CD4-positive, alpha-beta memory T cell (primary cell): Measurements from ENCODE around the gene PRR23E. TPM values are rescaled to one million over a fixed set of nuclear protein-coding genes. Genes with fewer than 3 reads are reported as not detected.

ENCODE experiments used
- CTCF ChIA-PET: fragments of 350-600 bp; sonication (Branson Sonifier 250); formaldehyde crosslinking; loops from one replicate; lab custom pipeline; 2021; ENCODE audit warnings: inconsistent platforms; ENCODE audit not compliant: partially characterized antibody; lab: Charles Lee
- POLR2A ChIA-PET: fragments of 350-600 bp; sonication (Branson Sonifier 250); formaldehyde crosslinking; loops from one replicate; lab custom pipeline; 2021; ENCODE audit not compliant: partially characterized antibody; lab: Charles Lee
- DNase-seq, 5 donors: peaks; one replicate each; pipeline versions ENCODE4 v3.0.0 to v3.0.0-alpha.2; 2020 to 2022; ENCODE audit warnings: mixed read lengths in 1 of 5
- H3K27ac ChIP-seq: one replicate; pipeline ENCODE4 v1.7.0; 2013; ENCODE audit warnings: low read depth, low read length
- H3K27me3 ChIP-seq: 2 replicates; pipeline ENCODE4 v1.7.0; 2013; ENCODE audit warnings: mild to moderate bottlenecking, low read length, moderate library complexity; ENCODE audit not compliant: insufficient read depth
- H3K36me3 ChIP-seq: 2 replicates; pipeline ENCODE4 v1.7.0; 2013; ENCODE audit warnings: mild to moderate bottlenecking, low read length, moderate library complexity; ENCODE audit not compliant: insufficient read depth
- H3K4me1 ChIP-seq: 2 replicates; pipeline ENCODE4 v1.7.0; 2013; ENCODE audit warnings: mild to moderate bottlenecking, low read length, moderate library complexity; ENCODE audit not compliant: insufficient read depth
- H3K4me3 ChIP-seq, 2 donors: one replicate each; pipeline ENCODE4 v1.7.0; 2013; ENCODE audit warnings: low read length in 2 of 2, mild to moderate bottlenecking in 1 of 2
- H3K9me3 ChIP-seq, 2 donors: one replicate each; pipeline ENCODE4 v1.7.0; 2013; ENCODE audit warnings: low read length in 2 of 2, control low read depth in 1 of 2; ENCODE audit not compliant: control insufficient read depth in 1 of 2
- H3K27ac Mint-ChIP-seq, 7 donors: one replicate each; pipeline ENCODE4 v1.8.0; 2020 to 2021; ENCODE audit warnings: mixed read lengths in 7 of 7, mild to moderate bottlenecking in 6 of 7, inconsistent platforms in 3 of 7, moderate library complexity in 3 of 7
- H3K27me3 Mint-ChIP-seq, 2 donors: one replicate each; pipeline ENCODE4 v1.8.0; 2020 to 2021; ENCODE audit warnings: mixed read lengths in 2 of 2
- H3K36me3 Mint-ChIP-seq, 2 donors: one replicate each; pipeline ENCODE4 v1.8.0; 2020 to 2021; ENCODE audit warnings: mixed read lengths in 2 of 2, inconsistent platforms in 1 of 2, mild to moderate bottlenecking in 1 of 2
- H3K4me1 Mint-ChIP-seq, 4 donors: one replicate each; pipeline ENCODE4 v1.8.0; 2020 to 2021; ENCODE audit warnings: mixed read lengths in 4 of 4, mild to moderate bottlenecking in 1 of 4
- H3K4me3 Mint-ChIP-seq, 8 donors: one replicate each; pipeline ENCODE4 v1.8.0; 2020 to 2021; ENCODE audit warnings: mixed read lengths in 8 of 8, mild to moderate bottlenecking in 7 of 8, moderate library complexity in 6 of 8, inconsistent platforms in 3 of 8
- H3K9me3 Mint-ChIP-seq, 8 donors: one replicate each; pipeline ENCODE4 v1.8.0; 2020 to 2021; ENCODE audit warnings: mixed read lengths in 8 of 8, mild to moderate bottlenecking in 5 of 8, inconsistent platforms in 3 of 8, moderate library complexity in 1 of 8
- intact Hi-C: fragments of 100-400 bp; cut with micrococcal nuclease; formaldehyde crosslinking; loops from one replicate; pipeline ENCODE4 v1.15.1; 2023
- polyA plus RNA-seq, 2 donors: library from polyadenylated mRNA; unstranded; fragments of 300-500 nt; fragmentation: Illumina TruSeq; gene quantifications; one replicate each; pipeline ENCODE4 v1.2.3, GENCODE V29; 2021
- total RNA-seq, 2 experiments: library from RNA; stranded (reverse); gene quantifications; one replicate each; pipeline ENCODE4 v1.2.3, GENCODE V29; 2021

The PRR23E gene
- total and polyA plus RNA-seq, 4 experiments from 2014 or later = not detected

DNA sequence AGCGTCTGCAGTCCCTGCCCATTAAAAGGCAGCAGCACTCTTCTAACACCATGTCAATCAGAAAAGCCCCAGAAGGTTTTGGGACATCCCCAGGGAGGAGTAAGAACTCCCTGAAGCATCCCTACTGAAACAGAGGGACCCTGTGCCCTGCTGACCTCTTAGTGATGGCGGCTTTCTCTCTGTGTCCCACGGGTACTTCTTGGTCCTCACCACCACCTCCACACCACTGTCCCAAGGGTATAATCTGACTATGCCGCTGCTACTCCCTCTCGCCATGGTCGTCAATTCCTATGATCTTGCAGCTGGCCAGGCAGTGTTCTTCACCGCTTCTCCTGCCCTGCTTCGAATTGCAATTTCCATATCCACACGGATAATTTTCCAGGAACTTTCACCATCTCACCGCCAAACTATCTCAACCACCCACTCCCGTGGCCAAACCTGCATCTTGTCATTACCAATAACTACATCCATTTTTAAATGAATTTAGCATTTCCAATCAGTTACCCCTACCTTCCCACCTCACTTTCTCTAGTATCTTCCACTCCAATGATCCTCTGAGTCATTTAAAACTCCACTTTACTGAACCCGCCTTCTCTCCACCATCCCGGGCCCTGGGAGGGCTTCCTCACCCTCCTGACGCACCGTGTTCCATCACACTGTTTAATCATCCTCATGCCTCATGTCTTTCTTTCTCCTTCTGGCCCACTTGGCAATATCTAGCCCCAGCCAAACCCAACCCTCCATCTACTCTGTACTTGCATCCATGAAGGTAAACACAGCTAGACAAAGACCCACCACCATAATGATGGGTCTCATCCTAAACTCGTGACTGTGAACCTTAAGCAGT is 23.7 kb downstream of the PRR23E start:
- intact Hi-C loops = no loop called here
- DNase-seq = no peak
- Histone ChIP-seq H3K4me1 (no peaks in the 10 kb centered on the region), H3K9me3 (no peaks in the 10 kb centered on the region), H3K36me3 (no peaks in the 10 kb centered on the region), H3K4me3 (no peak overlapping the region), H3K27me3 (no peaks in the 10 kb centered on the region), H3K27ac (no peak overlapping the region)
- POLR2A ChIA-PET = no interaction called here
- no peak overlapping the region for H3K4me3 Mint-ChIP-seq
- H3K4me1 Mint-ChIP-seq = peaks cover 0 to 4% (median 2%) of the 10 kb centered on the region in 4 donors
- H3K9me3 Mint-ChIP-seq = peaks cover 0 to 2% (median 0%) of the 10 kb centered on the region in 8 donors
- peaks cover 12 to 18% of the 10 kb centered on the region in 2 donors for H3K27me3 Mint-ChIP-seq
- CTCF ChIA-PET = no interaction called here
- H3K27ac Mint-ChIP-seq = no peak overlapping the region
- no peaks in the 10 kb centered on the region for H3K36me3 Mint-ChIP-seq

DNA sequence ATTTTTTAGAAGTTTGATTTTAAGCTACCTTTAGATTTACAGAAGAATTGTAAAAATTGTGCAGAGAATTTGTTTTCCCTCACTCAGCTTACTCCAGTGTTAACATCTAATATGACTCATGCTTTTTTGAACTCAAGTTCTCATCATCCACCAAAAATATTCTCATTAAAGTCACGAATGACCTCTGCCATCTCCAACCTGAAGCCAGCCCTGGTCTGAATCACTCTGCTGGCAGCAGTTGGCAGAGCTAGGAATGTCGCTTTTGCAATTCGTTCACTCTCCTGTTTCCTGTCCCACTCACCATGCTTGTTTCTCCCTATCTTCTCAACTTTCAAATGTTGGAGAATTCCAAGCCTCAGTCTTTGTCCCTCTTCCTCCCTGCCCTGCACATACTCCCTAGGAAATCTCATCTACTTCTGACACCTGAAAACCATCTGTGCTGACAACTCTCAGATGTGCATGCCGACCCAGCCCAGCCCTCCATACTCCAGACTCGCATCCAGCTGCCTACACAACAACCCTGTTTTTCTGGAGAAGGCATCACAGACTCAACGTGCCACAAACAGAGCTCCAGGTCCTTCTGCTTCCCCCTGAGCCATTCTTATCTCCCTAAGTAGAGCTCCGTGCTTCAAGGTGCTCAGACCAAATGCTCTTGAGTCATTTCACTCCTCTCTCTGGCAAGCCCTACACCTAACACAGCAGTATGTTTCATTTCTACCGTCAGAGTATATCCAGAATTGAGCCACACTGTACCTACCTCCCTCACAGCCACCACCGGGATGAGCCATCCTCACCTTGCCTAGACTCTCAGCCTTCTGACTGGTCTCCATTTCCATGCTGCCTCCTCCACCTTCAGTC is 24.9 kb downstream of the PRR23E start:
- no peak overlapping the region for H3K4me3 Mint-ChIP-seq
- Histone ChIP-seq H3K27me3 (no peaks in the 10 kb centered on the region), H3K4me3 (no peak overlapping the region), H3K27ac (no peak overlapping the region), H3K9me3 (no peaks in the 10 kb centered on the region), H3K36me3 (no peaks in the 10 kb centered on the region), H3K4me1 (no peaks in the 10 kb centered on the region)
- no peaks in the 10 kb centered on the region for H3K36me3 Mint-ChIP-seq
- H3K27me3 Mint-ChIP-seq = peaks cover 10 to 20% of the 10 kb centered on the region in 2 donors
- POLR2A ChIA-PET = no interaction called here
- CTCF ChIA-PET = no interaction called here
- H3K4me1 Mint-ChIP-seq = peaks cover 0 to 4% (median 2%) of the 10 kb centered on the region in 4 donors
- no peak overlapping the region for H3K27ac Mint-ChIP-seq
- no peak for DNase-seq
- intact Hi-C loops = no loop called here
- peaks cover 0 to 2% (median 0%) of the 10 kb centered on the region in 8 donors for H3K9me3 Mint-ChIP-seq

DNA sequence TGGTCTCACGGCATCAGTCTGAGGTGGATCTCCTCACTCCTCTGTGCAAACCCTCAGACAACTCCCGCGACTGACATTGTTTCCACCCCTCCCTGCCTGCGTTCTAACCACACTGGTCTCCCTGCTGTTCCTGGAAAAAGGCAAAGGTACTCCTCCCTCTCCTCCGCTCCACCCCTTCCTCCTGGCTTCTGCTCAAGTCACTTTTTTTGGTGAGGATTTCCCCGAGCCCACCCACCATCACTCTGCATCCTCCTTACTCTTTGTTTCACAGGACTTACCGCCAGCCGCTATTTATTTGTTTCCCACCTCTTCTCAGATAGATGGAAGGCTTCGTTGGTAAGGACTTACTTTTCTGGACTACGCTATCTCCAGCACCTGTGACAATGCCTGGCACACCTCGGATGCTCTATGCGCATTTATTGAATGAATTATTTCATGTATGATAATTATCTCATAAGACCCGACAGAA is 25.6 kb downstream of the PRR23E start:
- peaks cover 0 to 4% (median 2%) of the 10 kb centered on the region in 4 donors for H3K4me1 Mint-ChIP-seq
- no peaks in the 10 kb centered on the region for H3K36me3 Mint-ChIP-seq
- H3K4me3 ChIP-seq = no peak overlapping the region
- no peak for DNase-seq
- no peaks in the 10 kb centered on the region for H3K27me3 ChIP-seq
- H3K36me3 ChIP-seq = no peaks in the 10 kb centered on the region
- no peaks in the 10 kb centered on the region for H3K9me3 ChIP-seq
- H3K4me1 ChIP-seq = no peaks in the 10 kb centered on the region
- H3K27ac ChIP-seq = no peak overlapping the region
- ChIA-PET POLR2A (no interaction called here), CTCF (no interaction called here)
- intact Hi-C loops = no loop called here
- peaks cover 10 to 20% of the 10 kb centered on the region in 2 donors for H3K27me3 Mint-ChIP-seq
- H3K4me3 Mint-ChIP-seq = no peak overlapping the region
- H3K9me3 Mint-ChIP-seq = peaks cover 0 to 4% (median 0%) of the 10 kb centered on the region in 8 donors
- no peak overlapping the region for H3K27ac Mint-ChIP-seq

DNA sequence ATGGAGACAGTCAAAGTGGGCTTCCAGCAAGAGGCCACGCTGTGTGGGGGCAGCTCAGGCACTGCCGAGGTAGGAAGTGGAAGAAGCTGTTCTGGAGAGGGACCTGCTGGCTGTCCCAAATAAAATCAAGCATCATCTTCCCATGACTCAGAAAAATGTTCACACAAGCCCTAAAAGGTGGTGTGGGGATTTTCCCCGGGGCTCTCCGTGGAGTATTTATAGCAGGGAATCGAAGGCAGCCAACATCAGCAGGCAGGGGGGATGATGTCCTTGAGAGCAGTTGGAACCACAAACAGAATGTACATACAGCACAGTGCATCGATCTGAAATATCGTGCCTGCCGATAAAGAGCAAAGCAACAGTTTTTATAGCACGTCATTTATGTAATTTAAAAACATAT is 27.6 kb downstream of the PRR23E start:
- Mint-ChIP-seq H3K27me3 (peaks cover 9 to 12% of the 10 kb centered on the region in 2 donors), H3K4me1 (peaks cover 0 to 7% (median under 1%) of the 10 kb centered on the region in 4 donors), H3K36me3 (no peaks in the 10 kb centered on the region), H3K9me3 (peaks cover 0 to 14% (median 11%) of the 10 kb centered on the region in 8 donors), H3K4me3 (no peak overlapping the region), H3K27ac (no peak overlapping the region)
- intact Hi-C loops = no loop called here
- Histone ChIP-seq H3K4me3 (no peak overlapping the region), H3K4me1 (no peaks in the 10 kb centered on the region), H3K9me3 (no peaks in the 10 kb centered on the region), H3K27me3 (no peaks in the 10 kb centered on the region), H3K27ac (no peak overlapping the region), H3K36me3 (no peaks in the 10 kb centered on the region)
- DNase-seq = no peak
- CTCF ChIA-PET = no interaction called here
- POLR2A ChIA-PET = no interaction called here

DNA sequence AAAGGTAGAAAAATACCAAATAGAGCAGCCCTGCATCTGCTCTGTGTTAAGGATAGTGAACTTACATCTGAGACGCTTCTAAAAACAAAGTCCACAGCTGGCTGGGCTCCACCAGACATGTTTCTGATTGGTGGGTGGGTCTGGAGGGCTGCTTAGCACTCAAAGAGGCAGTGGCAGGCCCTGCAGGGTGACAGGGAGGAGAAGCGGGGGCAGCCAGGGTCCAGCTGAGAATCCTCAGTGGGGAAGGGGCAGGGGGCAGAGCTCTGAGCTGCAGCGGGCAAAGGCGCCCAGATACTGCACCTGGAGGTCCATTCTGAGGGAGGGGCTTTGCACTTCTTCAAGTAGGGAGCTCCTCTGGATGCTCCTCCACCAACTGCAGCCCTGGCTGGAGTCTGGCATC is 28.1 kb downstream of the PRR23E start:
- H3K27me3 Mint-ChIP-seq = peaks cover 6 to 13% of the 10 kb centered on the region in 2 donors
- ChIA-PET POLR2A (no interaction called here), CTCF (no interaction called here)
- intact Hi-C loops = no loop called here
- Histone ChIP-seq H3K4me1 (no peaks in the 10 kb centered on the region), H3K4me3 (no peak overlapping the region), H3K9me3 (no peaks in the 10 kb centered on the region), H3K27ac (no peak overlapping the region), H3K36me3 (no peaks in the 10 kb centered on the region), H3K27me3 (no peaks in the 10 kb centered on the region)
- H3K4me3 Mint-ChIP-seq = no peak overlapping the region
- no peak for DNase-seq
- no peak overlapping the region for H3K27ac Mint-ChIP-seq
- H3K4me1 Mint-ChIP-seq = peaks cover 0 to 7% (median 3%) of the 10 kb centered on the region in 4 donors
- H3K36me3 Mint-ChIP-seq = no peaks in the 10 kb centered on the region
- H3K9me3 Mint-ChIP-seq = peaks cover 0 to 18% (median 12%) of the 10 kb centered on the region in 8 donors

DNA sequence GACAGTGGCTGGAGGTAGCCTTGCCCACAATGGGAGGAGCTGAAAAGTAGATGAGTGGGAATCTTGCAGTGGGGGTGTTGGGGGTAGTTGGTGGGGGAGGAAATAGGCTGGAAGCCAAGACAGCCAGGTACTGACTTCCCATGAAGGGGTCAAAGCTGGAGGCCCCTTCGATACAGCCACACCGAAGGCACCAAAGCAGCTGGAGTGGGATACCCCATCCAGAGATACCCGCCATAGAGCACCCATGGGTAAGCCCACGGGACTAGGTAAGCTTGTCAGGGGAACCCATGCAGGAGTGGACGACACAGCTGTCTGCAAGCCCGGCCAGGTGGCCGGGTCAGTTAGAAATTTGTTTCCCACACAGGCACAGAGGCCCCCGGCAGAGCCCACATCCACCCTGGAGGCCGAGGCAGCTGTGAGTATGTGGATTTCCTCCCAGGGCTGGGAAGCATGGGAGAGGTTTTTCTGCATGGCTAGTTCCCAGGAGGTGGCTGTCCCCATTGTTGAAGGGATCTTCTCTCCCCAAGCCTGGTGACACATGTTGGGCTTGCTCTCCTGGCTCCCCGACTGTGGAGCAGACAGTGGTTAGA is 28.6 kb downstream of the PRR23E start:
- Mint-ChIP-seq H3K9me3 (peaks cover 0 to 22% (median 13%) of the 10 kb centered on the region in 8 donors), H3K4me3 (no peak overlapping the region), H3K27me3 (peaks cover 6 to 17% of the 10 kb centered on the region in 2 donors), H3K36me3 (no peaks in the 10 kb centered on the region), H3K27ac (no peak overlapping the region), H3K4me1 (peaks cover 2 to 12% (median 6%) of the 10 kb centered on the region in 4 donors)
- no peaks in the 10 kb centered on the region for H3K36me3 ChIP-seq
- no peak for DNase-seq
- no peak overlapping the region for H3K27ac ChIP-seq
- H3K4me3 ChIP-seq = no peak overlapping the region
- no peaks in the 10 kb centered on the region for H3K9me3 ChIP-seq
- CTCF ChIA-PET = no interaction called here
- POLR2A ChIA-PET = no interaction called here
- intact Hi-C loops = no loop called here
- no peaks in the 10 kb centered on the region for H3K27me3 ChIP-seq
- H3K4me1 ChIP-seq = no peaks in the 10 kb centered on the region

DNA sequence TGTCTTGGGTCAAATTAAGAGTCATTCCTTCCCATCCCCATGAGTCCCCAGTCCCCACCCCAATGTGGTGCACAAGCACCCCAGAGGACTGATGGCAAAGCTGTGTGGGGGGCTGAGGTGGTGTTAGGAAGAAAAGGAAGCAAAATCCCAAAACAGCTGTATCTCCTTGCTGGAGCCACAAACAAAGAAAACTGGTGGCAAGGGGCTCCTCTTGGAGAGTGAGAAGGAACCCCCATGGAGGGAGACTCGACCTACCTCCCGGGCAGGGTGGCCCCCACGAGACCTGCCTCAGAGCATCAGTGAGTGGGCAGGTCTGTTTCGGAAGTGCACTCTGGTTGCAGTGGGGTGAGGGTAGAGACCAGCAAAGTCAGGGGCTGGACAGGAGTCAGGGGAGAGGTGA is 29.2 kb downstream of the PRR23E start:
- intact Hi-C loops = no loop called here
- ChIA-PET POLR2A (no interaction called here), CTCF (no interaction called here)
- Histone ChIP-seq H3K27ac (no peak overlapping the region), H3K4me3 (no peak overlapping the region), H3K9me3 (no peaks in the 10 kb centered on the region), H3K36me3 (no peaks in the 10 kb centered on the region), H3K4me1 (no peaks in the 10 kb centered on the region), H3K27me3 (no peaks in the 10 kb centered on the region)
- H3K9me3 Mint-ChIP-seq = peaks cover 0 to 22% (median 13%) of the 10 kb centered on the region in 8 donors
- H3K27me3 Mint-ChIP-seq = peaks cover 6 to 17% of the 10 kb centered on the region in 2 donors
- no peak overlapping the region for H3K27ac Mint-ChIP-seq
- H3K4me3 Mint-ChIP-seq = no peak overlapping the region
- DNase-seq = no peak
- no peaks in the 10 kb centered on the region for H3K36me3 Mint-ChIP-seq
- peaks cover 2 to 16% (median 8%) of the 10 kb centered on the region in 4 donors for H3K4me1 Mint-ChIP-seq
